HT-29 (cell line): ENCODE data around the gene VWCE. TPM values are rescaled to one million over a fixed set of nuclear protein-coding genes. Genes with fewer than 3 reads are reported as not detected.

ENCODE experiments used
- DNase-seq: peaks from one replicate; pipeline ENCODE4 v3.0.0-alpha.2; 2015; ENCODE audit warnings: low spot score
- total RNA-seq: library from RNA; depleted of rRNA; stranded (reverse); fragments of >200 nt; shearing (Covaris generic); gene quantifications from 2 replicates; pipeline ENCODE4 v1.2.3, GENCODE V29; 2014

The VWCE gene
- total RNA-seq, 1 experiment from 2014 or later, result not detected

GRCh38 chr11:61287338-61287977 lies 7.7 kb downstream of the VWCE start:
- DNase-seq, result no peak

GRCh38 chr11:61283613-61284012 lies 11.5 kb downstream of the VWCE start:
- DNase-seq, result no peak

- DNase-seq, result peak; percentile 80
These were observed 13.4 kb downstream of the VWCE start for GRCh38 chr11:61281581-61282250.

- DNase-seq, result no peak
These were observed 14.1 kb downstream of the VWCE start for GRCh38 chr11:61280883-61281580.

- DNase-seq, result no peak
These were observed 15.0 kb downstream of the VWCE start for GRCh38 chr11:61279934-61280659.

- DNase-seq, result no peak
These were observed 17.1 kb downstream of the VWCE start for GRCh38 chr11:61278001-61278470.

GRCh38 chr11:61277186-61278000 lies 17.7 kb downstream of the VWCE start:
- no peak for DNase-seq

- no peak for DNase-seq
These were observed 19.9 kb downstream of the VWCE start for GRCh38 chr11:61275191-61275590.

- DNase-seq, result no peak
These were observed 21.0 kb downstream of the VWCE start for GRCh38 chr11:61274084-61274483.

GRCh38 chr11:61273178-61274078 lies 21.7 kb downstream of the VWCE start:
- DNase-seq, result no peak

- DNase-seq, result no peak
These were observed 22.4 kb downstream of the VWCE start for GRCh38 chr11:61272731-61273130.

- DNase-seq, result no peak
These were observed 24.6 kb downstream of the VWCE start for GRCh38 chr11:61270354-61271076.

- DNase-seq, result no peak
These were observed 26.4 kb downstream of the VWCE start for GRCh38 chr11:61268588-61269250.

- no peak for DNase-seq
These were observed 27.7 kb downstream of the VWCE start for GRCh38 chr11:61267437-61267841.

GRCh38 chr11:61266602-61267001 lies 28.5 kb downstream of the VWCE start:
- DNase-seq, result no peak

- DNase-seq, result no peak
These were observed 29.8 kb downstream of the VWCE start for GRCh38 chr11:61265357-61265756.

- DNase-seq, result no peak
These were observed 30.3 kb downstream of the VWCE start for GRCh38 chr11:61264795-61265194.

GRCh38 chr11:61264371-61264770 lies 30.7 kb downstream of the VWCE start:
- DNase-seq, result no peak

GRCh38 chr11:61259363-61259762 lies 35.8 kb downstream of the VWCE start:
- no peak for DNase-seq
